ENCODE measurements around the gene VSIR. TPM values are rescaled to one million over a fixed set of nuclear protein-coding genes. Genes with fewer than 3 reads are reported as not detected.

VSIR gene
- total and polyA plus RNA-seq, 9 of the 15 experiments (the other 6 are each of a cell fraction or from before 2014, with no cell fraction given), result 0.14 to 20.5 (median 9.3) TPM

DNA sequence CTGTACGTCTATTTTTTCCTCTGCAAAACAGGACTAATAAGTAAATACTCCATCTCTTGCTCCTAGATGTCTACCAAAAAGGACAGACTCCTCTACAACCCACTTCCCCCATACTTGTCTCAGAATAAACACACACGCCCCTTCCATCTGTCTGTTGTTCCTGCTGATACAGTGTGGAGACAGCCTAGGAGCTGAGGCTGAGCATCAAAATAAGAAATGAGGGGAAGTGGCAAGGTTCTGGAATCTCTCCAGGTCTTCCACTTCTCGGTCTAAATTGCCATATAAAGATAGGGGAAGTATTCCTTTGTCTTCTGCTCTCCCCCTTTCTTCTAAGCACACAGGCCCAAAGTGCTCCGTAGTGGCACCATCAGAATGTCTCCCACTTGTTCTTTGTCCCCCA, 30.8 kb upstream of the VSIR start:
- FAIRE-seq (no peak), ATAC-seq (no peak), DNase-seq (ENCODE audit: extremely low read depth in 1 of 4, low spot score in 3 of 4) (no peak)
- Histone ChIP-seq H3K27me3 (ENCODE audit: control insufficient read depth in 2 of 2, insufficient read depth in 2 of 2, low read length in 2 of 2) (no peaks in the 10 kb centered on the region), H3K79me2 (ENCODE audit: control insufficient read depth, insufficient read depth, low read length) (no peaks in the 10 kb centered on the region), H3K27ac (ENCODE audit: extremely low read depth, low read depth, low read length) (no peak overlapping the region), H3K4me2 (ENCODE audit: insufficient read depth, low read length) (no peak overlapping the region), H3K9ac (ENCODE audit: insufficient read depth in 1 of 2, low read depth in 2 of 2, low read length in 2 of 2) (no peak overlapping the region), H3K4me3 (no peak overlapping the region), H3K4me1 (replicated peaks in 1 of 2; ENCODE audit: control insufficient read depth in 2 of 2, insufficient read depth in 2 of 2, low read length in 2 of 2) (peaks cover 17 to 33% of the 10 kb centered on the region in 2 experiments), H4K20me1 (replicated peaks; ENCODE audit: control insufficient read depth, insufficient read depth, low read length) (no peaks in the 10 kb centered on the region), H3K9me3 (replicated peaks; ENCODE audit: control insufficient read depth, insufficient read depth, low read depth, low read length) (no peaks in the 10 kb centered on the region; the same call in 1 of the 2 replicates), H3K9me1 (ENCODE audit: control insufficient read depth, insufficient read depth, low read length) (peaks cover 3% of the 10 kb centered on the region), H3K36me3 (ENCODE audit: control insufficient read depth, insufficient read depth, low read length) (no peaks in the 10 kb centered on the region), H2AFZ (ENCODE audit: low read depth, low read length) (no peak overlapping the region)
- intact Hi-C loops (cut with micrococcal nuclease) (no loop called here), in situ Hi-C loops (cut with MboI) (no loop called here)
- BruUV-seq (replicated peaks), result no TSS peak
- CTCF ChIA-PET (ENCODE audit: low intra/inter-chr PET ratio), result no interaction called here
- POLR2A ChIA-PET, result interaction anchor here (0.6 to 0.9 kb wide), 2 partner anchors 12 to 31 kb away, joined by 3 to 4 read pairs; partner anchors contain the start of gene VSIR
- TF ChIP-seq FUS (optimal IDR thresholded peaks at IDR 0.05; ENCODE audit: low read depth, low read length), result no peak
- no peak for TF ChIP-seq ZNF146 (CRISPR knock-in tag; IDR thresholded peaks at IDR 0.05; ENCODE audit: unreplicated experiment)
- TF ChIP-seq, protein P1, sequence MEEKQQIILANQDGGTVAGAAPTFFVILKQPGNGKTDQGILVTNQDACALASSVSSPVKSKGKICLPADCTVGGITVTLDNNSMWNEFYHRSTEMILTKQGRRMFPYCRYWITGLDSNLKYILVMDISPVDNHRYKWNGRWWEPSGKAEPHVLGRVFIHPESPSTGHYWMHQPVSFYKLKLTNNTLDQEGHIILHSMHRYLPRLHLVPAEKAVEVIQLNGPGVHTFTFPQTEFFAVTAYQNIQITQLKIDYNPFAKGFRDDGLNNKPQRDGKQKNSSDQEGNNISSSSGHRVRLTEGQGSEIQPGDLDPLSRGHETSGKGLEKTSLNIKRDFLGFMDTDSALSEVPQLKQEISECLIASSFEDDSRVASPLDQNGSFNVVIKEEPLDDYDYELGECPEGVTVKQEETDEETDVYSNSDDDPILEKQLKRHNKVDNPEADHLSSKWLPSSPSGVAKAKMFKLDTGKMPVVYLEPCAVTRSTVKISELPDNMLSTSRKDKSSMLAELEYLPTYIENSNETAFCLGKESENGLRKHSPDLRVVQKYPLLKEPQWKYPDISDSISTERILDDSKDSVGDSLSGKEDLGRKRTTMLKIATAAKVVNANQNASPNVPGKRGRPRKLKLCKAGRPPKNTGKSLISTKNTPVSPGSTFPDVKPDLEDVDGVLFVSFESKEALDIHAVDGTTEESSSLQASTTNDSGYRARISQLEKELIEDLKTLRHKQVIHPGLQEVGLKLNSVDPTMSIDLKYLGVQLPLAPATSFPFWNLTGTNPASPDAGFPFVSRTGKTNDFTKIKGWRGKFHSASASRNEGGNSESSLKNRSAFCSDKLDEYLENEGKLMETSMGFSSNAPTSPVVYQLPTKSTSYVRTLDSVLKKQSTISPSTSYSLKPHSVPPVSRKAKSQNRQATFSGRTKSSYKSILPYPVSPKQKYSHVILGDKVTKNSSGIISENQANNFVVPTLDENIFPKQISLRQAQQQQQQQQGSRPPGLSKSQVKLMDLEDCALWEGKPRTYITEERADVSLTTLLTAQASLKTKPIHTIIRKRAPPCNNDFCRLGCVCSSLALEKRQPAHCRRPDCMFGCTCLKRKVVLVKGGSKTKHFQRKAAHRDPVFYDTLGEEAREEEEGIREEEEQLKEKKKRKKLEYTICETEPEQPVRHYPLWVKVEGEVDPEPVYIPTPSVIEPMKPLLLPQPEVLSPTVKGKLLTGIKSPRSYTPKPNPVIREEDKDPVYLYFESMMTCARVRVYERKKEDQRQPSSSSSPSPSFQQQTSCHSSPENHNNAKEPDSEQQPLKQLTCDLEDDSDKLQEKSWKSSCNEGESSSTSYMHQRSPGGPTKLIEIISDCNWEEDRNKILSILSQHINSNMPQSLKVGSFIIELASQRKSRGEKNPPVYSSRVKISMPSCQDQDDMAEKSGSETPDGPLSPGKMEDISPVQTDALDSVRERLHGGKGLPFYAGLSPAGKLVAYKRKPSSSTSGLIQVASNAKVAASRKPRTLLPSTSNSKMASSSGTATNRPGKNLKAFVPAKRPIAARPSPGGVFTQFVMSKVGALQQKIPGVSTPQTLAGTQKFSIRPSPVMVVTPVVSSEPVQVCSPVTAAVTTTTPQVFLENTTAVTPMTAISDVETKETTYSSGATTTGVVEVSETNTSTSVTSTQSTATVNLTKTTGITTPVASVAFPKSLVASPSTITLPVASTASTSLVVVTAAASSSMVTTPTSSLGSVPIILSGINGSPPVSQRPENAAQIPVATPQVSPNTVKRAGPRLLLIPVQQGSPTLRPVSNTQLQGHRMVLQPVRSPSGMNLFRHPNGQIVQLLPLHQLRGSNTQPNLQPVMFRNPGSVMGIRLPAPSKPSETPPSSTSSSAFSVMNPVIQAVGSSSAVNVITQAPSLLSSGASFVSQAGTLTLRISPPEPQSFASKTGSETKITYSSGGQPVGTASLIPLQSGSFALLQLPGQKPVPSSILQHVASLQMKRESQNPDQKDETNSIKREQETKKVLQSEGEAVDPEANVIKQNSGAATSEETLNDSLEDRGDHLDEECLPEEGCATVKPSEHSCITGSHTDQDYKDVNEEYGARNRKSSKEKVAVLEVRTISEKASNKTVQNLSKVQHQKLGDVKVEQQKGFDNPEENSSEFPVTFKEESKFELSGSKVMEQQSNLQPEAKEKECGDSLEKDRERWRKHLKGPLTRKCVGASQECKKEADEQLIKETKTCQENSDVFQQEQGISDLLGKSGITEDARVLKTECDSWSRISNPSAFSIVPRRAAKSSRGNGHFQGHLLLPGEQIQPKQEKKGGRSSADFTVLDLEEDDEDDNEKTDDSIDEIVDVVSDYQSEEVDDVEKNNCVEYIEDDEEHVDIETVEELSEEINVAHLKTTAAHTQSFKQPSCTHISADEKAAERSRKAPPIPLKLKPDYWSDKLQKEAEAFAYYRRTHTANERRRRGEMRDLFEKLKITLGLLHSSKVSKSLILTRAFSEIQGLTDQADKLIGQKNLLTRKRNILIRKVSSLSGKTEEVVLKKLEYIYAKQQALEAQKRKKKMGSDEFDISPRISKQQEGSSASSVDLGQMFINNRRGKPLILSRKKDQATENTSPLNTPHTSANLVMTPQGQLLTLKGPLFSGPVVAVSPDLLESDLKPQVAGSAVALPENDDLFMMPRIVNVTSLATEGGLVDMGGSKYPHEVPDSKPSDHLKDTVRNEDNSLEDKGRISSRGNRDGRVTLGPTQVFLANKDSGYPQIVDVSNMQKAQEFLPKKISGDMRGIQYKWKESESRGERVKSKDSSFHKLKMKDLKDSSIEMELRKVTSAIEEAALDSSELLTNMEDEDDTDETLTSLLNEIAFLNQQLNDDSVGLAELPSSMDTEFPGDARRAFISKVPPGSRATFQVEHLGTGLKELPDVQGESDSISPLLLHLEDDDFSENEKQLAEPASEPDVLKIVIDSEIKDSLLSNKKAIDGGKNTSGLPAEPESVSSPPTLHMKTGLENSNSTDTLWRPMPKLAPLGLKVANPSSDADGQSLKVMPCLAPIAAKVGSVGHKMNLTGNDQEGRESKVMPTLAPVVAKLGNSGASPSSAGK (IDR thresholded peaks at IDR 0.05), result no peak
- TF ChIP-seq HMGN3 (IDR thresholded peaks at IDR 0.05; ENCODE audit: borderline replicate concordance, extremely low read depth, insufficient read length, low read depth, low read length), result no peak
- peak; percentile 42; the same call in 1 of the 2 replicates for TF ChIP-seq SPI1 (IDR thresholded peaks at IDR 0.05; ENCODE audit: borderline replicate concordance, low read depth, low read length)
- TF ChIP-seq, protein P2, sequence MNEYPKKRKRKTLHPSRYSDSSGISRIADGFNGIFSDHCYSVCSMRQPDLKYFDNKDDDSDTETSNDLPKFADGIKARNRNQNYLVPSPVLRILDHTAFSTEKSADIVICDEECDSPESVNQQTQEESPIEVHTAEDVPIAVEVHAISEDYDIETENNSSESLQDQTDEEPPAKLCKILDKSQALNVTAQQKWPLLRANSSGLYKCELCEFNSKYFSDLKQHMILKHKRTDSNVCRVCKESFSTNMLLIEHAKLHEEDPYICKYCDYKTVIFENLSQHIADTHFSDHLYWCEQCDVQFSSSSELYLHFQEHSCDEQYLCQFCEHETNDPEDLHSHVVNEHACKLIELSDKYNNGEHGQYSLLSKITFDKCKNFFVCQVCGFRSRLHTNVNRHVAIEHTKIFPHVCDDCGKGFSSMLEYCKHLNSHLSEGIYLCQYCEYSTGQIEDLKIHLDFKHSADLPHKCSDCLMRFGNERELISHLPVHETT (CRISPR knock-in tag; conservative IDR thresholded peaks at IDR 0.05 in 1 of 2, IDR thresholded peaks at IDR 0.05 in 1 of 2), result 0 out of 4 replicates have a peak, but pooled peaks of 1 of the 2 experiments have one; percentile 32
- 11% methylated on average over 4 of the region's 4 CpGs for WGBS (ENCODE audit: insufficient coverage, low coverage, missing lambda C conversion rate)
